Sigmoid colon (tissue), 4 donors: ENCODE results near the gene PRTFDC1.

Experiments
- EP300 ChIP-seq, 4 donors: sonication (generic); formaldehyde crosslinking; IDR thresholded peaks; one replicate each; pipeline ENCODE4 v1.6.1; 2017; ENCODE audit warnings: antibody characterized with exemption in 4 of 4
- POLR2A ChIP-seq, 2 donors: fragments of 450-650 bp; IDR thresholded peaks; one replicate each; pipeline ENCODE4 v1.6.1; 2016; ENCODE audit warnings: antibody characterized with exemption in 2 of 2, mild to moderate bottlenecking in 2 of 2, moderate library complexity in 2 of 2
- TF ChIP-seq, protein P1 (sequence below), 4 experiments: fragments of 450-650 bp in 3 of 4; fragments of 200-600 bp in 1 of 4; IDR thresholded peaks; one replicate each; pipeline ENCODE4 v1.5.1; 2016 to 2019; ENCODE audit warnings: antibody characterized with exemption in 4 of 4, mild to moderate bottlenecking in 3 of 4, moderate library complexity in 2 of 4

- TF ChIP-seq, protein P1, sequence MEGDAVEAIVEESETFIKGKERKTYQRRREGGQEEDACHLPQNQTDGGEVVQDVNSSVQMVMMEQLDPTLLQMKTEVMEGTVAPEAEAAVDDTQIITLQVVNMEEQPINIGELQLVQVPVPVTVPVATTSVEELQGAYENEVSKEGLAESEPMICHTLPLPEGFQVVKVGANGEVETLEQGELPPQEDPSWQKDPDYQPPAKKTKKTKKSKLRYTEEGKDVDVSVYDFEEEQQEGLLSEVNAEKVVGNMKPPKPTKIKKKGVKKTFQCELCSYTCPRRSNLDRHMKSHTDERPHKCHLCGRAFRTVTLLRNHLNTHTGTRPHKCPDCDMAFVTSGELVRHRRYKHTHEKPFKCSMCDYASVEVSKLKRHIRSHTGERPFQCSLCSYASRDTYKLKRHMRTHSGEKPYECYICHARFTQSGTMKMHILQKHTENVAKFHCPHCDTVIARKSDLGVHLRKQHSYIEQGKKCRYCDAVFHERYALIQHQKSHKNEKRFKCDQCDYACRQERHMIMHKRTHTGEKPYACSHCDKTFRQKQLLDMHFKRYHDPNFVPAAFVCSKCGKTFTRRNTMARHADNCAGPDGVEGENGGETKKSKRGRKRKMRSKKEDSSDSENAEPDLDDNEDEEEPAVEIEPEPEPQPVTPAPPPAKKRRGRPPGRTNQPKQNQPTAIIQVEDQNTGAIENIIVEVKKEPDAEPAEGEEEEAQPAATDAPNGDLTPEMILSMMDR (IDR thresholded peaks at IDR 0.05), result no peak
- TF ChIP-seq POLR2A (IDR thresholded peaks at IDR 0.05) (no peak), EP300 (IDR thresholded peaks at IDR 0.05) (no peak)
Observed at GRCh38 chr10:24869354-24870015, 82.9 kb downstream of the PRTFDC1 start.
